CD14-positive monocyte (primary cell): ENCODE data around the gene KSR1. TPM values are rescaled to one million over a fixed set of nuclear protein-coding genes. Genes with fewer than 3 reads are reported as not detected.

ENCODE experiments used
- DNase-seq, 3 donors: peaks; one replicate each; pipeline ENCODE4 v3.0.0-alpha.2; 2011 to 2022
- H2AFZ ChIP-seq: 2 replicates; pipeline ENCODE4 v1.6.0; 2012; ENCODE audit warnings: mild to moderate bottlenecking, low read depth, low read length, inconsistent platforms; ENCODE audit not compliant: insufficient read depth, poor library complexity, severe bottlenecking
- H3K27ac ChIP-seq, 2 donors: 1 replicate in 1 of 2; 2 replicates in 1 of 2; pipeline ENCODE4 v1.5.1; 2012 to 2013; ENCODE audit warnings: low read length in 2 of 2, control low read depth in 1 of 2, inconsistent platforms in 1 of 2, low read depth in 1 of 2, mild to moderate bottlenecking in 1 of 2
- H3K27me3 ChIP-seq, 2 donors: one replicate each; pipeline versions ENCODE4 v1.6.0 to v1.6.1; 2011 to 2013; ENCODE audit warnings: low read length in 2 of 2; ENCODE audit not compliant: control insufficient read depth in 2 of 2, insufficient read depth in 2 of 2
- H3K36me3 ChIP-seq, 2 donors: replicated peaks in 1 of 2; 1 replicate in 1 of 2; 2 replicates in 1 of 2; pipeline versions ENCODE4 v1.5.1 to v1.6.1; 2012 to 2013; ENCODE audit warnings: low read length in 2 of 2, control low read depth in 1 of 2, inconsistent platforms in 1 of 2, mild to moderate bottlenecking in 1 of 2; ENCODE audit not compliant: insufficient read depth in 2 of 2, control insufficient read depth in 1 of 2
- H3K4me1 ChIP-seq, 2 donors: 1 replicate in 1 of 2; 2 replicates in 1 of 2; pipeline versions ENCODE4 v1.5.1 to v1.6.1; 2012 to 2013; ENCODE audit warnings: low read length in 2 of 2, control low read depth in 1 of 2, inconsistent platforms in 1 of 2, mild to moderate bottlenecking in 1 of 2, moderate library complexity in 1 of 2; ENCODE audit not compliant: insufficient read depth in 2 of 2, control insufficient read depth in 1 of 2
- H3K4me2 ChIP-seq: replicated peaks from 2 replicates; pipeline ENCODE3; 2012; ENCODE audit warnings: low read length, moderate library complexity, mild to moderate bottlenecking; ENCODE audit not compliant: poor library complexity, severe bottlenecking; ENCODE audit errors: extremely low read depth
- H3K4me3 ChIP-seq, 3 experiments: fragments of 200-600 bp in 1 of 3; sonication (generic) in 1 of 3; replicated peaks in 1 of 3; 1 replicate in 2 of 3; 2 replicates in 1 of 3; pipeline ENCODE4 v1.5.1; 2011 to 2013; ENCODE audit warnings: low read length in 3 of 3, mild to moderate bottlenecking in 3 of 3, control low read depth in 2 of 3, low read depth in 2 of 3, inconsistent platforms in 1 of 3, moderate library complexity in 1 of 3
- H3K79me2 ChIP-seq: 2 replicates; pipeline ENCODE4 v1.6.0; 2012; ENCODE audit warnings: mild to moderate bottlenecking, control low read depth, inconsistent platforms, low read length, moderate library complexity; ENCODE audit not compliant: insufficient read depth
- H3K9ac ChIP-seq: 2 replicates; pipeline ENCODE4 v1.6.0; 2017; ENCODE audit warnings: low read length, mild to moderate bottlenecking; ENCODE audit not compliant: insufficient read depth, poor library complexity, severe bottlenecking
- H3K9me3 ChIP-seq, 2 donors: replicated peaks in 1 of 2; 1 replicate in 1 of 2; 2 replicates in 1 of 2; pipeline versions ENCODE4 v1.5.1 to v1.6.1; 2012 to 2013; ENCODE audit warnings: low read length in 2 of 2, control low read depth in 1 of 2; ENCODE audit not compliant: control insufficient read depth in 1 of 2, insufficient read depth in 1 of 2
- H4K20me1 ChIP-seq: 2 replicates; pipeline ENCODE4 v1.6.0; 2012; ENCODE audit warnings: mild to moderate bottlenecking, low read length, control low read depth, moderate library complexity; ENCODE audit not compliant: insufficient read depth
- H3K27ac Mint-ChIP-seq, 7 donors: one replicate each; pipeline ENCODE4 v1.8.0; 2020; ENCODE audit warnings: mild to moderate bottlenecking in 7 of 7, mixed read lengths in 7 of 7, moderate library complexity in 6 of 7, inconsistent platforms in 2 of 7
- H3K27me3 Mint-ChIP-seq, 3 donors: one replicate each; pipeline ENCODE4 v1.8.0; 2021 to 2022; ENCODE audit warnings: low read depth in 3 of 3, mild to moderate bottlenecking in 3 of 3, mixed read lengths in 3 of 3, moderate library complexity in 3 of 3, inconsistent platforms in 1 of 3
- H3K36me3 Mint-ChIP-seq, 2 donors: one replicate each; pipeline ENCODE4 v1.8.0; 2020; ENCODE audit warnings: mixed read lengths in 2 of 2, inconsistent platforms in 1 of 2, mild to moderate bottlenecking in 1 of 2
- H3K4me1 Mint-ChIP-seq: one replicate; pipeline ENCODE4 v1.8.0; 2020; ENCODE audit warnings: mild to moderate bottlenecking, mixed read lengths
- H3K4me3 Mint-ChIP-seq, 2 donors: one replicate each; pipeline ENCODE4 v1.8.0; 2020; ENCODE audit warnings: mild to moderate bottlenecking in 2 of 2, mixed read lengths in 2 of 2, moderate library complexity in 1 of 2
- H3K9me3 Mint-ChIP-seq, 7 donors: one replicate each; pipeline ENCODE4 v1.8.0; 2020 to 2022; ENCODE audit warnings: mixed read lengths in 7 of 7, mild to moderate bottlenecking in 6 of 7, moderate library complexity in 6 of 7, inconsistent platforms in 2 of 7
- WGBS: methylation state at CpG from one replicate; pipeline ENCODE4 v1.1.5; 2013; ENCODE audit warnings: missing lambda C conversion rate; ENCODE audit not compliant: insufficient coverage; 5-methylcytosine and 5-hydroxymethylcytosine counted together
- intact Hi-C, 2 donors: fragments of 100-400 bp; cut with micrococcal nuclease; formaldehyde crosslinking; loops; one replicate each; pipeline versions ENCODE4 v1.15.0 to v1.15.1; 2023
- polyA plus RNA-seq, 3 donors: library from polyadenylated mRNA; depleted of rRNA in 1 of 3; unstranded in 2 of 3; stranded (reverse) in 1 of 3; fragments of 300-500 nt in 2 of 3; fragments of >200 nt in 1 of 3; fragmentation: Illumina TruSeq in 2 of 3; gene quantifications; 1 replicate in 2 of 3; 2 replicates in 1 of 3; pipeline ENCODE4 v1.2.3, GENCODE V29; 2012 to 2021
- TF ChIP-seq, protein P1 (sequence below): fragments of 200-600 bp; IDR thresholded peaks from one replicate; pipeline ENCODE4 v1.8.0; 2022; ENCODE audit warnings: antibody characterized with exemption, mild to moderate bottlenecking

The KSR1 gene
- polyA plus RNA-seq, 3 donors = 1.2 to 111 (median 4.2) TPM

DNA sequence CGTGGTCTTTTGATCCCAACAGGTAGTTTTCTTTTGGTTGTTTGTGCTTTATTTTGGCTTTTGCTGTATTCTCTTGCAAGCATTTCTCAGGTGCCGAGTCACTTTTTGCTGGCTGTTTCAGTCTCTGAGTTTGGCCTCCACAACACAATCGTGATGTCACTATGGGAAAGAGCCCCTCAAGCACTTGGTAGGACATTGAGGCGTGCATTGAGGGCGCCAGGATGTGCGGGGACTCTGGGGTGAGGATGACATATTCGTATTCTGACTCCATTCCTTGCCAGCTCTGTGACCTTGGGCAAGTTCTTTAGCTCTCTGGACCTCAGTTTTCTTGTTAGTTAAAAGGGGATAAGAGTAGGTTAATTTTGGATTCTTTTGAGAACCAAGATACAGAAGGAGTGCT lies 13.0 kb downstream of the KSR1 start:
- Histone ChIP-seq H3K4me1 (peaks cover 34 to 44% of the 10 kb centered on the region in 2 donors), H3K4me2 (no peak overlapping the region), H3K27ac (no peak overlapping the region), H3K9ac (no peak overlapping the region), H3K79me2 (peaks cover 83% of the 10 kb centered on the region), H3K27me3 (no peaks in the 10 kb centered on the region), H3K9me3 (no peaks in the 10 kb centered on the region), H3K36me3 (no peaks in the 10 kb centered on the region), H4K20me1 (peaks cover 82% of the 10 kb centered on the region), H3K4me3 (no peak overlapping the region), H2AFZ (no peak overlapping the region)
- H3K4me1 Mint-ChIP-seq = peaks cover 55% of the 10 kb centered on the region
- peaks cover 11 to 13% of the 10 kb centered on the region in 2 donors for H3K36me3 Mint-ChIP-seq
- H3K9me3 Mint-ChIP-seq = peaks cover 0 to 1% (median 0%) of the 10 kb centered on the region in 7 donors
- no peak for DNase-seq
- H3K4me3 Mint-ChIP-seq = no peak overlapping the region
- TF ChIP-seq, protein P1, sequence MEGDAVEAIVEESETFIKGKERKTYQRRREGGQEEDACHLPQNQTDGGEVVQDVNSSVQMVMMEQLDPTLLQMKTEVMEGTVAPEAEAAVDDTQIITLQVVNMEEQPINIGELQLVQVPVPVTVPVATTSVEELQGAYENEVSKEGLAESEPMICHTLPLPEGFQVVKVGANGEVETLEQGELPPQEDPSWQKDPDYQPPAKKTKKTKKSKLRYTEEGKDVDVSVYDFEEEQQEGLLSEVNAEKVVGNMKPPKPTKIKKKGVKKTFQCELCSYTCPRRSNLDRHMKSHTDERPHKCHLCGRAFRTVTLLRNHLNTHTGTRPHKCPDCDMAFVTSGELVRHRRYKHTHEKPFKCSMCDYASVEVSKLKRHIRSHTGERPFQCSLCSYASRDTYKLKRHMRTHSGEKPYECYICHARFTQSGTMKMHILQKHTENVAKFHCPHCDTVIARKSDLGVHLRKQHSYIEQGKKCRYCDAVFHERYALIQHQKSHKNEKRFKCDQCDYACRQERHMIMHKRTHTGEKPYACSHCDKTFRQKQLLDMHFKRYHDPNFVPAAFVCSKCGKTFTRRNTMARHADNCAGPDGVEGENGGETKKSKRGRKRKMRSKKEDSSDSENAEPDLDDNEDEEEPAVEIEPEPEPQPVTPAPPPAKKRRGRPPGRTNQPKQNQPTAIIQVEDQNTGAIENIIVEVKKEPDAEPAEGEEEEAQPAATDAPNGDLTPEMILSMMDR = no peak
- H3K27me3 Mint-ChIP-seq = peaks cover 0 to 2% (median 0%) of the 10 kb centered on the region in 3 donors
- intact Hi-C loops = no loop called here
- 90% methylated on average over 5 of the region's 7 CpGs for WGBS
- peak overlapping the region in 2 of 7 donors; percentile 40 to 48 for H3K27ac Mint-ChIP-seq

- Histone ChIP-seq H3K79me2 (peaks cover 90% of the 10 kb centered on the region), H3K9ac (no peak overlapping the region), H3K4me2 (no peak overlapping the region), H3K9me3 (no peaks in the 10 kb centered on the region), H3K4me1 (peaks cover 31 to 50% of the 10 kb centered on the region in 2 donors), H3K4me3 (no peak overlapping the region), H3K36me3 (no peaks in the 10 kb centered on the region), H4K20me1 (peaks cover 83% of the 10 kb centered on the region), H3K27ac (peak overlapping the region in 1 of 2 donors; percentile 0), H3K27me3 (no peaks in the 10 kb centered on the region), H2AFZ (no peak overlapping the region)
- H3K36me3 Mint-ChIP-seq = peaks cover 16% of the 10 kb centered on the region in 2 donors
- intact Hi-C loops = no loop called here
- DNase-seq = peak in 1 of 3 donors; percentile 41
- no peak overlapping the region for H3K4me3 Mint-ChIP-seq
- TF ChIP-seq, protein P1 = no peak
- peak overlapping the region; percentile 14 to 97 (median 41) for H3K27ac Mint-ChIP-seq
- peaks cover 0 to 2% (median 0%) of the 10 kb centered on the region in 3 donors for H3K27me3 Mint-ChIP-seq
- peaks cover 0 to 1% (median 0%) of the 10 kb centered on the region in 7 donors for H3K9me3 Mint-ChIP-seq
- 83% methylated on average over 7 of the region's 14 CpGs for WGBS
- peaks cover 62% of the 10 kb centered on the region for H3K4me1 Mint-ChIP-seq
Observed at GRCh38 chr17:27471321-27472269, 15.3 kb downstream of the KSR1 start.
